Ecto neural progenitor cell (in vitro differentiated cells): ENCODE data around the gene KCNH1.

ENCODE experiments used
- DNase-seq: peaks from one replicate; pipeline ENCODE4 v3.0.0-alpha.2; 2018; ENCODE audit warnings: low spot score

The KCNH1 gene

GRCh38 chr1:210754878-210755665 is 378.9 kb downstream of the KCNH1 start:
- DNase-seq, result peak; percentile 60

GRCh38 chr1:210751911-210752310 is 382.0 kb downstream of the KCNH1 start:
- DNase-seq, result no peak

GRCh38 chr1:210750468-210750867 is 383.5 kb downstream of the KCNH1 start:
- no peak for DNase-seq

- no peak for DNase-seq
Measured at GRCh38 chr1:210748796-210749195, 385.2 kb downstream of the KCNH1 start.

- DNase-seq, result no peak
Measured at GRCh38 chr1:210747890-210748289, 386.1 kb downstream of the KCNH1 start.

GRCh38 chr1:210747112-210747511 is 386.8 kb downstream of the KCNH1 start:
- DNase-seq, result peak; percentile 18

- DNase-seq, result peak; percentile 15
Measured at GRCh38 chr1:210746024-210746731, 387.8 kb downstream of the KCNH1 start.

- no peak for DNase-seq
Measured at GRCh38 chr1:210743038-210743437, 390.9 kb downstream of the KCNH1 start.

- no peak for DNase-seq
Measured at GRCh38 chr1:210741564-210741963, 392.4 kb downstream of the KCNH1 start.

GRCh38 chr1:210739627-210740026 is 394.3 kb downstream of the KCNH1 start:
- no peak for DNase-seq

GRCh38 chr1:210738256-210738655 is 395.7 kb downstream of the KCNH1 start:
- DNase-seq, result no peak

- no peak for DNase-seq
Measured at GRCh38 chr1:210736713-210737112, 397.2 kb downstream of the KCNH1 start.

- DNase-seq, result no peak
Measured at GRCh38 chr1:210731597-210731996, 402.4 kb downstream of the KCNH1 start.

GRCh38 chr1:210731193-210731592 is 402.8 kb downstream of the KCNH1 start:
- no peak for DNase-seq

- DNase-seq, result no peak
Measured at GRCh38 chr1:210730023-210730422, 403.9 kb downstream of the KCNH1 start.

GRCh38 chr1:210728437-210729149 is 405.4 kb downstream of the KCNH1 start:
- DNase-seq, result no peak

- no peak for DNase-seq
Measured at GRCh38 chr1:210727709-210728108, 406.2 kb downstream of the KCNH1 start.

- peak; percentile 77 for DNase-seq
Measured at GRCh38 chr1:210726621-210727020, 407.3 kb downstream of the KCNH1 start.

GRCh38 chr1:210724768-210725167 is 409.2 kb downstream of the KCNH1 start:
- no peak for DNase-seq

GRCh38 chr1:210723646-210724045 is 410.3 kb downstream of the KCNH1 start:
- DNase-seq, result no peak

GRCh38 chr1:210722410-210723081 is 411.4 kb downstream of the KCNH1 start:
- DNase-seq, result no peak

GRCh38 chr1:210715072-210715471 is 418.9 kb downstream of the KCNH1 start:
- no peak for DNase-seq
